Adipocyte (in vitro differentiated cells): ENCODE results near the gene IHH.
A peak's percentile ranks its signal among the peaks of the same experiment; 100 is the strongest.

ENCODE experiments used
- DNase-seq: peaks from one replicate; pipeline ENCODE4 v3.0.0-alpha.2; 2015; ENCODE audit warnings: low read depth
- H3K27me3 ChIP-seq: replicated peaks from 2 replicates; pipeline ENCODE4 v1.7.0; 2013; ENCODE audit warnings: mild to moderate bottlenecking, low read length, moderate library complexity; ENCODE audit not compliant: control insufficient read depth, insufficient read depth
- H3K36me3 ChIP-seq: 2 replicates; pipeline ENCODE4 v1.7.0; 2013; ENCODE audit warnings: low read length, mild to moderate bottlenecking, moderate library complexity; ENCODE audit not compliant: control insufficient read depth, insufficient read depth, severe bottlenecking
- H3K4me1 ChIP-seq: 2 replicates; pipeline ENCODE4 v1.7.0; 2013; ENCODE audit warnings: mild to moderate bottlenecking, low read length, moderate library complexity; ENCODE audit not compliant: control insufficient read depth, insufficient read depth
- H3K4me3 ChIP-seq: 2 replicates; pipeline ENCODE4 v1.7.0; 2013; ENCODE audit warnings: mild to moderate bottlenecking, low read length, moderate library complexity
- H3K9ac ChIP-seq: 2 replicates; pipeline ENCODE4 v1.7.0; 2013; ENCODE audit warnings: mild to moderate bottlenecking, low read length, moderate library complexity
- H3K9me3 ChIP-seq: 2 replicates; pipeline ENCODE4 v1.7.0; 2013; ENCODE audit warnings: mild to moderate bottlenecking, low read length, moderate library complexity; ENCODE audit not compliant: control insufficient read depth

Gene IHH

DNA sequence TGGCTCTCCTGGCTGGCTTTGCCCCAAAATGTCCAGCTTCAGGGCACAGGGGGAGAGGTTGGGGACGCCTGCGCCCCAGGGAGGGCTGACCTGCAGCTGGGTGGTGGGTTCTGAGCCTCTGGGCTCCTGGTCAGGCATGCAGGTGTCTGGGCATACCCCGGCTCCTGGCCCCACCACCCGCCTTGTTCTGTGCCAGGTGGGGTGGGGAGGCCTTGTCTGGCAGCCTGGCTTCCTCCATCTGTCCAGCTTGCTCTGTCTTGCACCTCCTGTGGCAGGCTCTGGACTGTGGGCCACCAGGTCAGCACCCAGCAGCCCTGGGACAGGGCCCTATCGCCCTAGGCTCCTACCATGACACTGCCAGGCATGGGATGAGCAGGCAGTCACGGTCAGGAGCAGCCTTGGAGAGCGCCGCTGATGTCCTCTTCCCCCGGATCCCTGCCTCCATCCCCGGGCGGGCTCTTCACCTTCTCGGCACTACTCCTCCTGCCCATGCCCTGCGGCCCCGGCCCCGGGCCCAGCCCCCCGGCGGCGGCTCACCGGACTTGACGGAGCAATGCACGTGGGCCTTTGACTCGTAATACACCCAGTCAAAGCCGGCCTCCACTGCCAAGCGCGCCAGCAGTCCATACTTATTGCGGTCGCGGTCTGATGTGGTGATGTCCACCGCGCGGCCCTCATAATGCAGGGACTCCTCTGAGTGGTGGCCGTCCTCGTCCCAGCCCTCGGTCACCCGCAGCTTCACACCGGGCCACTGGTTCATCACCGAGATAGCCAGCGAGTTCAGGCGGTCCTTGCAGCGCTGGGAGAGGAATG lies 3.6 kb downstream of the IHH start:
- Histone ChIP-seq H3K9ac (no peak overlapping the region), H3K9me3 (no peaks in the 10 kb centered on the region), H3K27me3 (peaks cover 68% of the 10 kb centered on the region), H3K4me1 (peaks cover 6% of the 10 kb centered on the region), H3K36me3 (no peaks in the 10 kb centered on the region), H3K4me3 (no peak overlapping the region)
- no peak for DNase-seq

DNA sequence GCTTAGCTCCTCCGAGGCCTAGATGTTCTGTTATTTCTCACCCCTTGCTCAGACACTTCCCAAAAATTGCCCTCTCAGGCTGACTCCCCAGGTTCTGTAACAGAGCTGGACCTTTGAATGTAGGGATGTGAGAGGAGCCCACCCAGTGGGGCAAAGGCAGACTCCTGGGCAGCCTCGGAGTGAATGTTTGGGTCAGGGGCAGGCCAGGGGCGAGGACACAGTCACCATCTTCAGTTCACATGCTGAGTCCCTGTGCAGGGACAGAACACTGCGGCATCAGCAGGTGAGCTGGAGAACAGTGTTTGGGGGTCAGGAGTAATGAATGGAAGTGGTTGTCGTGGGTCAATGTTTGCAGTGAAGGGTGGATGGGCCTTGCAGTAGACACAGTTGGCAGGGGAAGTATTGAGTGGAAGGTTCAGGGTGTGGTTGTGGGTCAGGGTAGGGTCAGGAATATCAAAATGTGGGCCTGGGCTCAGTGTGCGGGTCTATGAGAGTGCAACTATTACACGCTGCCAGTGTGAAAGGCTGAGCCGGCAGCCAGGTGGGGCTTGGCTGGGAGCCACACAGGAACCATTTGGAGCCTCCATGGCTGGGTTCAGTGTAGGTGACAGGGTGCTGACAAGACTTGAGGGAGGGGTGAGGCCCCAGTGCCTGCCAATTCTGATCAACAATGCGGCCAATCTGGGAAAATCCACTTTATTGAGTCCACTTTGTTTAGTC lies 4.4 kb downstream of the IHH start:
- no peaks in the 10 kb centered on the region for H3K36me3 ChIP-seq
- no peak overlapping the region for H3K9ac ChIP-seq
- peaks cover 6% of the 10 kb centered on the region for H3K4me1 ChIP-seq
- DNase-seq = no peak
- H3K27me3 ChIP-seq = peaks cover 65% of the 10 kb centered on the region
- H3K4me3 ChIP-seq = no peak overlapping the region
- no peaks in the 10 kb centered on the region for H3K9me3 ChIP-seq

DNA sequence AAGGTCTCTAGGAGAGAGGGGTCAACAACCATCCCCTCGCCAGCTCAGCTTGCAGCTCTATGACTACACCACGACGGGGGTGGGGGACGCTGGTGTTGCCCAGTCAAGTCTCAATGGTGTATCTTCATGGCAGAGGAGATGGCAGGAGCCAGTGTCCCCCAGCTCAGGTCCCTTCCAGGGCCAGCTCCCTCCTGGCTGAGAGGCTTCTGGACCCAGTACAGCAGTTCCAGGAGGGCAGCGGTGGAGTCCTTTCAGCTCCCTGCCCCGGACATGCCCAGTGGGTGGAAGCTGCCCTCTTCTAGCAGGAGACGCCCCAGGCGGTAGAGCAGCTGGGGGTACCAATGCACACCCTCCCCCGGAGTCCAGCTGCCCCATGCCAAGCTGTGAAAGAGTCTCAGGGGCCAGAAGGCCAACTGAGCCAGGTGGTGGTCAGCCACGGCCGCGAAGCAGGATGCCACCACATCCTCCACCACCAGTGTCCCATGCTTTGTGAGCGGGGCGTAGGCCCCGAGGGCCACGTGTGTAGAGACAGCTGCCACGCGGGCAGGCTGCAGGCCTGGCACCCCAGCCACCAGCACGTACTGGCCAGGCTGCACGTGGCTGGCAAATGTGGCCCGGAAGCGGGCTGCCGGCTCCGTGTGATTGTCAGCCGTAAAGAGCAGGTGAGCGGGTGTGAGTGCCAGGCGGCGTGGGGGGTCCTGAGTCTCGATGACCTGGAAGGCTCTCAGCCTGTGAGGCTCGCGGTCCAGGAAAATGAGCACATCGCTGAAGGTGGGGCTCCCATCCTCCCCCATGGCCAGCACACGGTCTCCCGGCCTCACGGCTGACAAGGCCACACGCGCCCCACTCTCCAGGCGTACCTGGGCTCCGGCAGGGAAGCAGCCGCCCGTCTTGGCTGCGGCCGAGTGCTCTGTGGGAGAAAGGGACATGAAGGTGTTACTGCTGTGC lies 5.5 kb downstream of the IHH start:
- H3K27me3 ChIP-seq = peaks cover 73% of the 10 kb centered on the region
- H3K36me3 ChIP-seq = no peaks in the 10 kb centered on the region
- H3K9ac ChIP-seq = no peak overlapping the region
- no peaks in the 10 kb centered on the region for H3K9me3 ChIP-seq
- no peak overlapping the region for H3K4me3 ChIP-seq
- peaks cover 6% of the 10 kb centered on the region for H3K4me1 ChIP-seq
- DNase-seq = no peak

DNA sequence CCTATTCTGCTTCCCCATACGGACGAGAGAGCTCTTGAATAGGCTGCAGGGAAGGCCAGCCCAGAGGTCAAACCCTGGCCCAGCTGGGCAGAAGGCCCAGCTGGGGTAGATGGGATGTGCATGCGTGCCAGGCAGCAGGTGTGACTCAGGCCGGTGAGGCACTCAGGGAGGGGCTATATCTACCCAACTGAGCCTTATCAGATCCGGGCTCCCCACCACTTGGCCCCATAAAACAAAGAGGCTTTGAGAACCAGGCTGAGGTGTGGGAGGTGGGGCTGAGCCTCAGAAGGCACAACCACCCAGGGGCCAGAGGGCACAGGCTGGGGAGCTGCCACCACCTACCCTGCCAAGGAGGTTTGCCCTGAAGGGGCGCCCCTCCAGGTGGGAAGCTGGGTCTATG lies 11.4 kb downstream of the IHH start:
- H3K27me3 ChIP-seq = peaks cover 75% of the 10 kb centered on the region
- H3K36me3 ChIP-seq = no peaks in the 10 kb centered on the region
- no peak for DNase-seq
- no peak overlapping the region for H3K9ac ChIP-seq
- H3K9me3 ChIP-seq = no peaks in the 10 kb centered on the region
- no peaks in the 10 kb centered on the region for H3K4me1 ChIP-seq
- H3K4me3 ChIP-seq = no peak overlapping the region

GRCh38 chr2:219045937-219046550 lies 14.7 kb downstream of the IHH start:
- no peaks in the 10 kb centered on the region for H3K9me3 ChIP-seq
- H3K4me3 ChIP-seq = no peak overlapping the region
- no peaks in the 10 kb centered on the region for H3K36me3 ChIP-seq
- DNase-seq = peak; percentile 55
- peaks cover 83% of the 10 kb centered on the region for H3K27me3 ChIP-seq
- no peaks in the 10 kb centered on the region for H3K4me1 ChIP-seq
- H3K9ac ChIP-seq = no peak overlapping the region

GRCh38 chr2:219042750-219043149 lies 18.0 kb downstream of the IHH start:
- H3K9ac ChIP-seq = no peak overlapping the region
- H3K9me3 ChIP-seq = no peaks in the 10 kb centered on the region
- DNase-seq = no peak
- H3K4me3 ChIP-seq = no peak overlapping the region
- no peaks in the 10 kb centered on the region for H3K4me1 ChIP-seq
- H3K27me3 ChIP-seq = peaks cover 71% of the 10 kb centered on the region
- no peaks in the 10 kb centered on the region for H3K36me3 ChIP-seq

GRCh38 chr2:219042157-219042556 lies 18.6 kb downstream of the IHH start:
- Histone ChIP-seq H3K9ac (no peak overlapping the region), H3K36me3 (no peaks in the 10 kb centered on the region), H3K27me3 (peaks cover 70% of the 10 kb centered on the region), H3K9me3 (no peaks in the 10 kb centered on the region), H3K4me3 (no peak overlapping the region), H3K4me1 (no peaks in the 10 kb centered on the region)
- DNase-seq = no peak

- DNase-seq = peak; percentile 66
- Histone ChIP-seq H3K4me1 (no peaks in the 10 kb centered on the region), H3K9ac (no peak within 1 kb of the TSS), H3K9me3 (no peaks in the 10 kb centered on the region), H3K36me3 (no peaks in the 10 kb centered on the region), H3K4me3 (peak within 1 kb of the TSS; percentile 75), H3K27me3 (peaks cover 62% of the 10 kb centered on the region)
Measured at GRCh38 chr2:219041252-219041651, 19.5 kb downstream of the IHH start, which contains the start of gene CFAP65. CFAP65 (minus strand) TSS chr2:219041516; CDS start chr2:219039048, 2,468 bp downstream.

- Histone ChIP-seq H3K4me3 (no peak overlapping the region), H3K9me3 (no peaks in the 10 kb centered on the region), H3K27me3 (peaks cover 70% of the 10 kb centered on the region), H3K36me3 (no peaks in the 10 kb centered on the region), H3K4me1 (no peaks in the 10 kb centered on the region), H3K9ac (no peak overlapping the region)
- no peak for DNase-seq
Measured at GRCh38 chr2:219038600-219038999, 22.1 kb downstream of the IHH start.

GRCh38 chr2:219037783-219038499 lies 22.8 kb downstream of the IHH start:
- Histone ChIP-seq H3K27me3 (peaks cover 71% of the 10 kb centered on the region), H3K4me1 (no peaks in the 10 kb centered on the region), H3K36me3 (no peaks in the 10 kb centered on the region), H3K9me3 (no peaks in the 10 kb centered on the region), H3K9ac (no peak overlapping the region), H3K4me3 (no peak overlapping the region)
- DNase-seq = no peak
